HCT116 (cell line): ENCODE measurements around the gene ATAT1. TPM values are rescaled to one million over a fixed set of nuclear protein-coding genes. Genes with fewer than 3 reads are reported as not detected.

ENCODE experiments used
- ATAC-seq: fragments of 200-7000 bp; cut with Tn5 transposase; 2 replicates; pipeline ENCODE4 v1.9.1; 2020; ENCODE audit warnings: mild to moderate bottlenecking, moderate library complexity
- BruUV-seq: library from RNA; stranded (reverse); fragments of 400-500 nt; replicated peaks from 2 replicates; lab custom pipeline; 2021; lab: Mats Ljungman, UMichigan
- CTCF ChIA-PET: fragments of 300-600 bp; sonication (Branson Sonifier 250); formaldehyde crosslinking; loops from one replicate; lab custom pipeline; 2021; ENCODE audit warnings: antibody characterized with exemption; lab: Charles Lee
- POLR2A ChIA-PET: fragments of 300-600, 350-600 bp; sonication (Branson Sonifier 250); formaldehyde crosslinking; loops from one replicate; lab custom pipeline; 2021; ENCODE audit warnings: antibody characterized with exemption; lab: Charles Lee
- RAD21 ChIA-PET, 2 experiments: fragments of 300-600 bp; sonication (Branson Sonifier 250); formaldehyde crosslinking; loops; one replicate each; lab custom pipeline; 2023; ENCODE audit warnings: low total read pairs in 2 of 2; ENCODE audit not compliant: uncharacterized antibody in 2 of 2, unreplicated experiment in 2 of 2, low non-redundant PET in 1 of 2; lab: Charles Lee
- DNase-seq: peaks from one replicate; pipeline ENCODE4 v3.0.0-alpha.2; 2010; ENCODE audit warnings: low read depth, low spot score
- H2AFZ ChIP-seq: fragments of 200-600 bp; shearing (Covaris generic), sonication (generic); 2 replicates; pipeline ENCODE4 v1.6.1; 2017; ENCODE audit warnings: low read depth, mixed run types, mixed read lengths, antibody characterized with exemption, low read length; ENCODE audit not compliant: poor library complexity, severe bottlenecking
- H3K27ac ChIP-seq: 2 replicates; pipeline ENCODE4 v1.5.1; 2012; ENCODE audit warnings: low read depth, low read length
- H3K27me3 ChIP-seq: fragments of 200-600 bp; sonication (generic); 2 replicates; pipeline ENCODE4 v1.6.1; 2016; ENCODE audit warnings: mixed run types, low read length, mixed read lengths; ENCODE audit not compliant: insufficient read depth
- H3K36me3 ChIP-seq, 2 experiments: fragments of 200-500 bp in 1 of 2; fragments of 200-600 bp in 1 of 2; sonication (Bioruptor generic) in 1 of 2; sonication (generic) in 1 of 2; 2 replicates each; pipeline versions ENCODE4 v1.5.1 to v1.6.1; 2014 to 2016; ENCODE audit warnings: low read length in 2 of 2, inconsistent platforms in 1 of 2, mixed read lengths in 1 of 2, mixed run types in 1 of 2; ENCODE audit not compliant: insufficient read depth in 2 of 2, control insufficient read depth in 1 of 2
- H3K4me1 ChIP-seq, 2 experiments: fragments of 200-600 bp in 1 of 2; sonication (generic) in 1 of 2; 2 replicates each; pipeline versions ENCODE4 v1.5.1 to v1.6.1; 2012 to 2017; ENCODE audit warnings: low read length in 2 of 2, inconsistent platforms in 1 of 2, mild to moderate bottlenecking in 1 of 2, mixed read lengths in 1 of 2, mixed run types in 1 of 2, moderate library complexity in 1 of 2; ENCODE audit not compliant: insufficient read depth in 2 of 2, control insufficient read depth in 1 of 2
- H3K4me2 ChIP-seq: fragments of 200-600 bp; sonication (generic); 2 replicates; pipeline ENCODE4 v1.6.1; 2017; ENCODE audit warnings: mixed run types, low read length, mixed read lengths
- H3K4me3 ChIP-seq, 2 experiments: fragments of 200-600 bp in 1 of 2; sonication (generic) in 1 of 2; replicated peaks in 1 of 2; 2 replicates each; pipeline ENCODE4 v1.5.1; 2011 to 2016; ENCODE audit warnings: low read length in 2 of 2, control low read depth in 1 of 2, low read depth in 1 of 2, mild to moderate bottlenecking in 1 of 2, mixed read lengths in 1 of 2, mixed run types in 1 of 2
- H3K79me2 ChIP-seq: fragments of 200-600 bp; sonication (generic); 2 replicates; pipeline ENCODE4 v1.6.1; 2017; ENCODE audit warnings: mild to moderate bottlenecking, mixed run types, low read length, moderate library complexity, mixed read lengths; ENCODE audit not compliant: insufficient read depth
- H3K9ac ChIP-seq: fragments of 200-600 bp; sonication (generic); 2 replicates; pipeline ENCODE4 v1.6.1; 2016; ENCODE audit warnings: low read length, mixed read lengths
- H3K9me2 ChIP-seq: fragments of 200-600 bp; sonication (generic), shearing (Covaris generic); 2 replicates; pipeline ENCODE4 v1.6.1; 2017; ENCODE audit warnings: mixed run types, mild to moderate bottlenecking, moderate library complexity; ENCODE audit not compliant: insufficient read depth
- H3K9me3 ChIP-seq, 2 experiments: fragments of 200-500 bp in 1 of 2; fragments of 200-600 bp in 1 of 2; sonication (Bioruptor generic) in 1 of 2; sonication (generic) in 1 of 2; 2 replicates each; pipeline ENCODE4 v1.6.1; 2014 to 2017; ENCODE audit warnings: low read length in 2 of 2, mixed read lengths in 2 of 2, inconsistent platforms in 1 of 2, low read depth in 1 of 2, mild to moderate bottlenecking in 1 of 2, mixed run types in 1 of 2, moderate library complexity in 1 of 2; ENCODE audit not compliant: control insufficient read depth in 1 of 2, insufficient read depth in 1 of 2
- H4K20me1 ChIP-seq: fragments of 200-600 bp; sonication (generic), shearing (Covaris generic); 2 replicates; pipeline ENCODE4 v1.6.1; 2017; ENCODE audit warnings: mixed run types, mild to moderate bottlenecking, moderate library complexity; ENCODE audit not compliant: insufficient read depth
- CEBPB ChIP-seq: IDR thresholded peaks from 2 replicates; pipeline ENCODE4 v1.6.1; 2012; ENCODE audit warnings: low read depth
- CTCF ChIP-seq, 3 experiments: fragments of 200-600 bp in 1 of 3; sonication (generic) in 1 of 3; IDR thresholded peaks in 2 of 3; conservative IDR thresholded peaks in 1 of 3; 2 replicates each; pipeline ENCODE4 v1.5.1; 2012 to 2017; ENCODE audit warnings: low read depth in 2 of 3, low read length in 2 of 3, antibody characterized with exemption in 1 of 3, borderline replicate concordance in 1 of 3, control low read depth in 1 of 3, mild to moderate bottlenecking in 1 of 3, mixed read lengths in 1 of 3, mixed run types in 1 of 3, moderate library complexity in 1 of 3; ENCODE audit not compliant: insufficient read depth in 1 of 3
- EZH2phosphoT487 ChIP-seq: fragments of 200-600 bp; IDR thresholded peaks from 2 replicates; pipeline ENCODE4 v1.6.1; 2018; ENCODE audit warnings: antibody characterized with exemption, borderline replicate concordance
- POLR2AphosphoS5 ChIP-seq: IDR thresholded peaks from 2 replicates; pipeline ENCODE4 v1.6.1; 2011; ENCODE audit warnings: mild to moderate bottlenecking, low read depth, low read length, moderate library complexity
- intact Hi-C: fragments of 100-400 bp; cut with micrococcal nuclease; formaldehyde crosslinking; loops from 2 replicates; pipeline ENCODE4 v1.10.0; 2022
- total RNA-seq: library from RNA; stranded (reverse); gene quantifications from one replicate; pipeline ENCODE4 v1.2.1, GENCODE V29; 2021; ENCODE audit not compliant: unreplicated experiment

Gene ATAT1
- total RNA-seq, 1 experiment from 2014 or later = 19.8 TPM

GRCh38 chr6:30611856-30612194 lies 14.8 kb upstream of the ATAT1 start:
- no peak for DNase-seq
- Histone ChIP-seq H3K9me3 (no peaks in the 10 kb centered on the region), H3K27ac (no peak overlapping the region), H3K9me2 (no peaks in the 10 kb centered on the region), H3K9ac (no peak overlapping the region), H3K4me2 (no peak overlapping the region), H3K4me1 (peaks cover 9 to 27% of the 10 kb centered on the region in 2 experiments), H3K36me3 (peaks cover 32 to 50% of the 10 kb centered on the region in 2 experiments), H4K20me1 (no peaks in the 10 kb centered on the region; the same call in 1 of the 2 replicates), H3K27me3 (no peaks in the 10 kb centered on the region), H2AFZ (no peak overlapping the region), H3K79me2 (peaks cover 80% of the 10 kb centered on the region), H3K4me3 (no peak overlapping the region)
- BruUV-seq = no TSS peak
- ChIA-PET RAD21 (no interaction called here), POLR2A (interaction anchor here (0.8 to 1.9 kb wide), 6 partner anchors 13 to 119 kb away, joined by 3 to 28 read pairs (median 3); partner anchors contain the start of gene DHX16), CTCF (interaction anchor here (1.6 to 3.6 kb wide), 3 partner anchors 119 to 130 kb away, joined by 8 to 26 read pairs (median 10); no protein-coding TSS in a partner anchor)
- ATAC-seq = no peak
- intact Hi-C loops = loop anchor here (5.0 to 10.0 kb wide), 2 partner anchors 130 to 203 kb away; no protein-coding TSS in a partner anchor
- TF ChIP-seq EZH2phosphoT487 (no peak), POLR2AphosphoS5 (0 out of 2 replicates have a peak, but pooled peaks have one; percentile 5)
- TF ChIP-seq, all 23 proteins: peak for 1

DNA sequence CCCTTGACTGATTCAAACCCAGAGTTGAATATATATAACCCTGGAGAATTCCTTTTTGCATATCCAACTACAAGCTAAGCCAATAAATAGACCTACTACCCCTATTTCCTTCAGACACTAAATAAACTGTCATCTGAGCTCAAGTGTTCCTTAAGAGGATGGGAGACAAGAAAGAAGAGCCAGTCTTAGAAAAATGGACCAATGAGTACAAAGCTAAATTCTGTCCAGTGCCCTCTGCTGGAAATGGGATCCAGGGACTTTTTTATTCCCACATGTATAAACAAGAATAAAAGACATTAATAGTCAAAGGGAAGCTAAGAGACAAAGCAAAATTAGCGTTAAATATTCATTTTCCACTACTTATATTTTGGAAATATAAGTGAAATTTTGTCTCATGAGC lies 14.5 kb upstream of the ATAT1 start:
- no peak for DNase-seq
- peaks cover 79% of the 10 kb centered on the region for H3K79me2 ChIP-seq
- no TSS peak for BruUV-seq
- ChIA-PET CTCF (interaction anchor here (0.5 to 3.6 kb wide), 6 partner anchors 15 to 130 kb away, joined by 3 to 26 read pairs (median 6); no protein-coding TSS in a partner anchor), POLR2A (interaction anchor here (0.5 to 1.9 kb wide), 12 partner anchors 9 to 119 kb away, joined by 3 to 28 read pairs (median 3); partner anchors contain the start of genes DHX16 and MDC1), RAD21 (no interaction called here)
- ATAC-seq = no peak
- TF ChIP-seq CEBPB = no peak
- TF ChIP-seq CTCF (IDR thresholded peaks at IDR 0.05 in 2 of 3, conservative IDR thresholded peaks at IDR 0.05 in 1 of 3; ENCODE audit: borderline replicate concordance in 1 of 3, insufficient read depth in 1 of 3, low read depth in 2 of 3, low read length in 2 of 3) = peak in 2 of 3 experiments; percentile 42 to 55; a peak in 4 of 6 replicates
- H2AFZ ChIP-seq = no peak overlapping the region
- H3K27ac ChIP-seq = no peak overlapping the region; the same call in 1 of the 2 replicates
- peaks cover 9 to 27% of the 10 kb centered on the region in 2 experiments for H3K4me1 ChIP-seq
- no peak overlapping the region for H3K4me3 ChIP-seq
- intact Hi-C loops = loop anchor here (5.0 to 10.0 kb wide), 2 partner anchors 130 to 203 kb away; no protein-coding TSS in a partner anchor
- peaks cover 28 to 48% of the 10 kb centered on the region in 2 experiments for H3K36me3 ChIP-seq
- H3K9me2 ChIP-seq = no peaks in the 10 kb centered on the region
- no peaks in the 10 kb centered on the region; the same call in 1 of the 2 replicates for H4K20me1 ChIP-seq
- H3K9me3 ChIP-seq = no peaks in the 10 kb centered on the region
- no peaks in the 10 kb centered on the region for H3K27me3 ChIP-seq
- H3K9ac ChIP-seq = no peak overlapping the region
- H3K4me2 ChIP-seq = no peak overlapping the region
